CD4-positive, alpha-beta T cell treated with Interleukin-4 for 1 hour (primary cell): ENCODE measurements around the gene SRP72.

Experiments used
- DNase-seq, 2 donors: peaks; one replicate each; pipeline ENCODE4 v3.0.0-alpha.2; 2020 to 2022

Gene SRP72

GRCh38 chr4:56466296-56466761, 1.1 kb upstream of the SRP72 start:
- peak in 1 of 2 donors; percentile 27 for DNase-seq

GRCh38 chr4:56466910-56467283, 520 bp upstream of the SRP72 start:
- no peak for DNase-seq

DNA sequence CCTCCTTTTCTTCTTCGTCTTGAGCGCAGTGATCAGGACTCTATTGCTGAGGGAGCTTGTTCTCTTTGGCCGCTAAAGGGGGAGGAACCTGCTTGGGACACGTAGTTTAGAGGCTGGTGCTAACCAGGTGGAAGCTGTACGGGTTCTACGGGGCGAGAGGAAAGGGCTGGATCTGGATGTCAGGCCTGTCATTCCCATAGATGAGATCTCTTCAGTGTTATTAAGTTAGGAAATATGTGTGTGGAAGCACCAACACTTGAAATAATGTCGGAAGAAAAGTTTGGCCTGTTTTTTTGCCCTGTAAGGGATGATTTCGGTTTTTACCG, 643 bp downstream of the SRP72 start:
- peak in 1 of 2 donors; percentile 46 for DNase-seq

DNA sequence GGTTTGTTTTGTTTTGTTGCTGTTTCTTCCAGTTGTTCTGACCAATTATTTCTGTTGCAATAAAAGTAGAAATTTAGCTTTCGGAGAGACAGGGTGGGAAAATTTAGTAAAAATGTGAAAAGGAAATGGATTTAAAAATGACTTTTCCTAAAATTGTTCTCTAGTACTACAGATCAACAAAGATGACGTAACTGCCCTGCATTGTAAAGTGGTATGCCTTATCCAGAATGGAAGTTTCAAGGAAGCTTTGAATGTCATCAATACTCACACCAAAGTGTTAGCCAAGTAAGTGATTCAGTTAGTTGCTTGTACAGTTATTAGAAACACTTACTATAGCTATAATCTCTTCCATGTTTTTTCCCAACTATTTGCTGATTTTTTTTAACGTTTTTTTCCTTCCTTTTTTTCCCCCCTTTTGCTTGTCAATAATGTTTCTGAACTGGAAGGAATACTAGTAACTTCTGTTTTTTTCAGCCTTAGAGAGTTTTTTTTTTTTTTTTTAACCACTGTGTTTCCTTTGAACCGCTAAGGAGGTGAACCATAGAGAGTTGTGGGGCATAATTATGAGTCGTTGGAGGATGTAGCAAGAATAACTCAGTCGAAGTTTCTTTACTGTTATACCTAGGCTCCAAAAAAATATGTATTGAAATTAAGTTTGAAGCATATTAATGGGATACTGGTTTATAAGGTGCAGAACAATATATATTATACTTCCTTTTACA, 2.2 kb downstream of the SRP72 start:
- DNase-seq = peak in 1 of 2 donors; percentile 13

- DNase-seq = no peak
Measured at GRCh38 chr4:56475917-56476316, 8.5 kb downstream of the SRP72 start.

DNA sequence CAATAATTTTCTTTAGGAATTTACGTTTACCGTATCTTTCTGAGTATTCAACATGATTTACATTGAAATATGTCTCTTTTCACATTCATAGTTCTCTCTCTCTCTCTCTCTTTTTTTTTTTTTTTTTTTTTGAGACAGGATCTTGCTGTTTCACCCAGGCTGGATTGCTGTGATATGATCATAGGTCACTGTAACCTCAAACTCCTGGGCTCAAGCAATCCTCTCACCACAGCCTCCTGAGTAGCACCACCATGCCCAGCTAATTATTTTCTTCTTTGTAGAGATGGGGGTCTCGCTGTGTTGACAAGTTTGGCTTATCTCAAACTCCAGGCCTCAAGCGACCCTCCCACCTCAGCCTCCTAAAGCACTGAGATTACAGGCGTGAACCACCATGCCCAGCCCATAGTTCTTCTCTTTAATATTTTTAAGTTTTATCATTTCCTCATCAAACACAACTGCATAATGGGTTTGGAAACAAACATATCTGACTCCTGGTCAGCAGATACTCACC, 9.8 kb downstream of the SRP72 start:
- DNase-seq = no peak

GRCh38 chr4:56480691-56481090, 13.3 kb downstream of the SRP72 start:
- no peak for DNase-seq

GRCh38 chr4:56496241-56496640, 28.8 kb downstream of the SRP72 start:
- DNase-seq = no peak

DNA sequence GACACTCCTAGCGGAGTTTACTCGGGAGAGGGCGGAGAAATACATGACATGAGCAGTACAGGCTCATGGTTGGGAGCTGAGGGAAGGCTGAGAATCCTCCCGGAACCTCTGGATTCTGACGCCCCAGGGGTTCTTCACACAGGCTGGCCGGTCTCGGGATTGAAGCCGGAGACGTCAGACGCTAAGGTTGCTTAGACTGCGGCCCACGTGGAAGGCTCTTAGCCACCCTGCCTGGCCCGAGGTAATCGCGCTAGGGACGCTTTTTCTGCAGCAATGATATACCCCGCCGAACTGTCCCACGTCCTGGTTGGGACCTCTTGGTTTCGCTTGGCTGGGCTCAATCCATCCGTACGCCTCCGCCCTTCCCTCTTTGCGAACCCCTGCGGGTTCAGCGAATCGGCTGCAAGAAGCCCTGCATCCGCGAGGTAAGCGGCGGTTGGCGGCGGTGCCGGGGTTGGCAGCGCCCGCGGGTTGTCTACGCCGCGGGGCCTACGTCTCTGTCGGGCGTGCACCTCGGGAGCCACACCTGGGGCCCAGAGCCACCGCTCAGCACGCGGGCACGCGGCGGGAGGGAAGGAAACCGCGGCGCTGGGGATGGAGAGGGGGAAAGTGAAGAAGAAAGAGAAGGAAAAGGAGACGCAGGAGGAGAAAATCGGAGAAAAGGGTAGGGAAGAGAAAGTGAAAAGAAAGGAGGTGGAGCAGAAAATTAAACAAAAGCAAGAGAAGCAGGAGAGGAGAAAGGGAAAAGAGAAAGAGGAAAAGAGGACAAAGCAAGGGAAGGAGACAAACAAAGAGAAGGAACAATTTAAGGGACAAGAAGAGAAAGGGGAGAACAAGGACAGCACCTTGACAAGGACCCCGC, 38.1 kb downstream of the SRP72 start, which contains the start of gene ARL9:
ARL9 (plus strand) TSS at position 523 of the 862 bp plus-strand sequence; CDS start at position 595, 72 bp downstream.
- peak; percentile 44 to 62 for DNase-seq

- no peak for DNase-seq
Measured at GRCh38 chr4:56511098-56511497, 43.7 kb downstream of the SRP72 start.

- DNase-seq = no peak
Measured at GRCh38 chr4:56512166-56512565, 44.7 kb downstream of the SRP72 start.

DNA sequence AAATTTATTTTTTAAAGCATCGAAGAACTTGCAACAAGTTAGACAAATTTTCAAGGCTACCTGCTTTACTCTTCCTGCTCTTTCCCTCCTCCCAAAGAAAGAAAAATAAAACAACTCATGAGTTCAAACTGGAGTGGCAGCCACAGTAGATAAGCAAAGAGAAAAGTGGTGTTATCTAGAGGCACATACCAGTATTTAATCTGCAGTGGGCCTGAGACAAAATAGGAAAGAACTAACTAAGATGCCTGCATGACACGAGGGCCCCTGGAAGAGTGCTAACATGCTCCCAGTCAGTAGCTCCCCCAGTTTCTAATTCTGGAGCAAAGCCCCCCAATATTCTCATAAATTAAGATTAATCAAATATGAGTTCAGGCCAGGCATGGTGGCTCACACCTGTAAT, 46.1 kb downstream of the SRP72 start:
- DNase-seq = no peak

DNA sequence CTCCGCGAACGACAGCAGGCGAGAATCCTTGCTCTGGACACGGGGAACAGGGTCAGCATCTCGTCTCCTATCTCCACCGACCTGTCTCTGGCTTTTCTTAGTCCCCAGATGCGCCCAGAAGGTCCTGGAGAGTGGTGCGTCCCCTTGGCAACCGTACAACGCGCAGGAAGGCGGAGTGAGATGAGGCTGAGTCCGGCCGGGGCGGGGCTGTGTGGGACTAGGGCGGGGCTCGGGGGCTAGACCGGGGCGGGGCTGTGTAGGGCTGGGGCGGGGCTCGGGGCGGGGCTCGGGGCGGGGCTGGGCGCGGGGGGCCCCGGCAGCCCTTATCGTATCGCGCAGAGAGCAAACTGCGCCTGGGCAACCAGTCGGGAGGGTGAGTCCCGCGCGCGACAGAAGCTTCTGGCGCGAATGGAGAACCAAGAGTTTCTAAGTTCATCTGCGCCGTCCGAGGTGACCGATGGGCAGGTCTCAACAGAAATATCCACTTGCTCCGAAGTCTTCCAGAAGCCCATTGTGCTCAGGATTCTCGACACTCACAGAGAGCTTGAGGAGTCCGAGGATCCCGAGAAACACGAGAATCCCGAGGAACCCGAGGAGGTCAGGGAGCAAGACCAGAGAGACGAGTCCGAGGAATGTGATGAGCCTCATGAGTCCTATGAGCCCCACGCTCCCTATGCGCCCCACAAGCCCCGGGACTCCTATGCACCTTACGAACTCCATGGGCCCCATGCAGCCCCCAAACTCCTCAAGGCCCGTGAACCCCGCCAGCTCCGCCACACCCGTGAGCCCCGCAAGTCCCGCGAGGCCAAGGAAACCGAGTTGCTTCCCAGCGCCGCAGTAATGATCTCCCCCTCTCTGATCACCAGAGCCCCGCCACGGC, 63.1 kb downstream of the SRP72 start:
- DNase-seq = peak; percentile 84 to 85

DNA sequence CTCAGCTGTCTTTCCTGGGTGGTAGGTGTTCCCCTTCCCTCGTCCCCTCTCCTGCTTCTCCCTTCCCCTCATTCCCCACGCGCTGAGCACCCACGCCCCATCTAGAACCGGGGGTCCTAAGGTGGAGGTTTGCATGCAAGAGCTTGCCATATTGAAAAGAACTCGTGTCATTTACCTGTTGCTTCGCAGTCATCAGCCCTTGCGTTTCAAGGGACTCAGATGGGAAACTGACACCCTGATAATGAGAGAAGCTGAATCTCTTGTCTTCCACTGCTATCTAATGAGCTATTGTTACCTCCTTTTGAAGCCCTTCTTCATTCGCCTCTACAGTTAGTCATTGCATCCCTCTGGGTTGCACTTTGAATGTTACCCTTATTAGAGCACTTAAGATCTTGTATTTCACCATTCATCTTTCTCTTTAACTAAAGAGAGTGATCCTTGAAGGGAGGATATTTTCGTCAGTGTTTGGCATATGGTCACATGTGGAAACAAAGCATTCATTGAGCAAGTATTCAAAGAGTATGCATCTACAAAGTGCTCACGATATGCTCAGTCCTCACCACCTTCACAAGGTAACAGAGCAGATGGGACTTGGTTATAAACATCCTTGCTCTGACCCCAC, 63.8 kb downstream of the SRP72 start:
- no peak for DNase-seq

DNA sequence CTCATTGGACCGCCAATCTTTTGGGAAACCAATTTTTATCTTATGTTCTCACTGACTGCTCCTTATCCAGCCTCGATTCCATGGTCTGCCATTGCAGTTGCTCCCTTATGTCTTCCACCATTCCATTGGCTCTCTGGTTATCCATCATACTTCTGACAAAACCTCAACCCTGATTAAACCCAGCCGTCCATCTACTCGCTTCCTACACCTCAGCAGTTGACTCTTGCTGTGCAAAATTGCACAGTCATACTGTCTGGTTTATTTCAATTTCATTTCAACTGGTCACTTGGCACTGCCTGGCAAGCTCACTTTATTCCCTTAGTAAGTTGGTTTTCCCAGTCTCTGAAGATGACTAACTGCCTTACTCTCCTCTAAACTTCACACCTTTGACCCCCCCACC, 64.4 kb downstream of the SRP72 start:
- DNase-seq = no peak

GRCh38 chr4:56532239-56532638, 64.8 kb downstream of the SRP72 start:
- no peak for DNase-seq

GRCh38 chr4:56535915-56536314, 68.5 kb downstream of the SRP72 start:
- no peak for DNase-seq

DNA sequence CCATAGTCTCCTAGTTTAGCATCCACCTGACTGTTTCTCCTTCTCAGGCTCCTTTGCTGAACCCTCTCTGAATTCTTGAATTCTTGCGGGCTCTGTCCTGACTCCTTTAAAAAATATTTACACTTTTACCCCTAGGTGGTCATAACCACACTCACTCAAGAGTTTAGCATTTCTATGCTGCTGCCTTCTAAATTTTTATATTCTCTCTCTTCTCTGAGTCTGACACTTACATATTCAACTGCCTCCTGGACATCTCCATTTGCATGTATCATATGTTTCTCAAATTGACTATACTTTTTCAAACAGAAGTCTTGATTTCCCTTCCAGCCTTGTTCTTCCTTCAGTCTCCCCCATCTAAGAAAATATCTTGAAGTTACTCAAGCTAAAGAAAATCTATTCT, 69.7 kb downstream of the SRP72 start:
- DNase-seq = no peak

- DNase-seq = no peak
Measured at GRCh38 chr4:56540826-56541225, 73.4 kb downstream of the SRP72 start.

DNA sequence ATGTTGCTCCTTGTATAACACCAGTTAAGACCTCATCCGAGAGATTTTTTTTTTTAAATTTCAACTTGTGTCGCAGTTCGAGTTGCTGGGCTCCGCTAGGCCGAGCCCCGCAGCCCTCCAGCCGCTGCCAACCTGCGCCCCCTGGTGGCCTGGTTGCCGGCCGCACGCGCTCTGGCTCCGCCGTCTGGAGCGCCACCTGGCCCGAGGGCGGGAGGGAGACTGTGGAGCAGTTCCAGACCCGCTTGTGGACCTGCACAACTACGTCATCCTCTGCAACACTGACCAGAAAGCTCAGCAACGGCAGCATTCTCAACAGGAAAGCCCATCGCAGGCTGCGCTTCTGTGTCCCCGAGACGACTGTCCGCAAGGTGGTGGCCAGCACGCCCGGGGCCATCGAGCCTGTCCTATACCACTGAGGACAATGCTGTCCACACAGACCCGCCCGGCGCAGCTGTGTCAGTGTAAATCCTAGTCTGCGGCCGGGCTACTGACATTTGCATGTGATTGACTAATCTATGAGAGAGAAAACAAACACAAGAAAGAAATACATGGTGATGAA, 77.2 kb downstream of the SRP72 start:
- DNase-seq = peak; percentile 84 to 85

- no peak for DNase-seq
Measured at GRCh38 chr4:56550642-56551041, 83.2 kb downstream of the SRP72 start.

GRCh38 chr4:56551516-56551915, 84.1 kb downstream of the SRP72 start:
- DNase-seq = no peak
